Measurements from ENCODE around the gene PIGK.
"Not testable (repeated sequence)": the region's sequence is repeated elsewhere in the genome, so short reads cannot be mapped to it uniquely, and the experiment has no call there.

PIGK gene

DNA sequence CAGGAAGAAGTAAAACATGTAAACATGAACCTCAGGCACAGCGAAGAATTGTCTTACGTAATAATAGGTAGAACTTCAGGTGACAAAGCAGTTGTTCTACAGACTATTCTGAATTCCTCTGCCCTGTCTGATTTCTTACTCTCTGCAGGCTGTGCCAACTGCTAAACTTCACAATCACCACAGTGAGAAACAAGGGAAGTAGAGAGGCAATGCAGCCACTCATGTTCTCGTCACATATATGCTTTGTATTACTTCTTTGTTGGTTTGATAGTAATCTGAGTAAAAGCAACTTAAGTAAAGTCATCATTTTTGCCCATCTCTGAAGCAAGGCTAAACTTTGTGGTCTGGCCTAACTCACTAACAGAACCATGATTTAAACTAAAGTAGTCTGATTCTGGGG, 21.9 kb downstream of the PIGK start:
- in situ Hi-C loops (cut with MboI; ENCODE audit: low sequenced_read_pairs) = no loop called here

GRCh38 chr1:77193951-77194350, 25.3 kb downstream of the PIGK start:
- in situ Hi-C loops (cut with MboI; ENCODE audit: low sequenced_read_pairs) = no loop called here

GRCh38 chr1:77188770-77189169, 30.5 kb downstream of the PIGK start:
- in situ Hi-C loops (cut with MboI; ENCODE audit: low sequenced_read_pairs) = no loop called here

DNA sequence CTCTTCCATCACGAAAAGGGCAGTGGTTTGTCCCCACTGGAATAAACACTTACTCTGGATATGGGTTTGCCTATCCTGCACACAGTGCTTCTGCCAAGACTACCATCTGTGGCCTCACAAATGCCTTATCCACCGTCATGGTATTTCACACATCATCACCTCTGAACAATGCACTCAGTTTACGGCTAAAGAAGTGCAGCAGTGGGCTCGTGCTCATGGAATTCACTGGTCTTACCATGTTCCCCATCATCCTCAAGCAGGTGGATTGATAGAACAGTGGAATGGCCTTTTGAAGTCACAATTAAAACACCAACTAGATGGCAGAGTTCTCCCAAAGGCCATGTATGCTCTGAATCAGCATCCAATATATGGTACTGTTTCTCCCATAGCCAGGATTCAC, 32.3 kb downstream of the PIGK start:
- in situ Hi-C loops (cut with MboI; ENCODE audit: low sequenced_read_pairs) = not testable (repeated sequence)

DNA sequence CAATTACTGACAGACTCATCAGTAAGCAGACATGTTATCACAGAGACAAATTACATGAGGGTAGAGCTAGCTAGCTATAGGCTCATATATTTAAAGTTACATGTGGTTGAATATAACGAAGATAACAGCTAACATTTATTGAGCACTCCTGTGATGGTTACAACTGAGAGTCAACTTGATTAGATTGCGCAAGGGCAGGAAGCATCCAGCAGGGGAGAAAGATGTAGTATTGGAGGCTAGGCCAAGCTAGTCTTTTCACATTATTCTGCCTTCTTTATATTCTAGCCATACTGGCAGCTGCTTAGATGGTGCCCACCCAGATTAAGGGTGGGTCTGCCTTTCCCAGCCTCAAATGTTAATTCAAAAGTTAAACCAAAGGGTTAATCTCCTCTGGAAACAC, 37.1 kb downstream of the PIGK start:
- in situ Hi-C loops (cut with MboI; ENCODE audit: low sequenced_read_pairs) = no loop called here

DNA sequence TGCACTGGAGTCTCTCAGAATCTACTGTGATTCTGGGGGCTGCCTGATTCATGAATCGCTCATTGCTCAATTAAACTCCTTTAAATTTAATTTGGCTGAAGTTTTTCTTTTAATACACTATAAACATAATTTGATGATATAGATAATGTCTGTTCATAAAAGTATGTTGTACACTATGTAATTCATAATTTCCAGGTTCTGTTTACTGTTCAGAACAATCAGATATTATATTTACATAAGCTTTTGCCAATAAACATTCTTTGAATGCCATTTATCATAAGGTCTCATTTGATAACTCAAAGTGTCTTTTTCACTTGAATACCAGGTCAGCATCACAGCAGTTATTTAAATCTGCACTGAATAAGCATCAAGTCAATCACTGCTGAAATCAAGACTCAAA, 39.6 kb downstream of the PIGK start:
- in situ Hi-C loops (cut with MboI; ENCODE audit: low sequenced_read_pairs) = no loop called here

DNA sequence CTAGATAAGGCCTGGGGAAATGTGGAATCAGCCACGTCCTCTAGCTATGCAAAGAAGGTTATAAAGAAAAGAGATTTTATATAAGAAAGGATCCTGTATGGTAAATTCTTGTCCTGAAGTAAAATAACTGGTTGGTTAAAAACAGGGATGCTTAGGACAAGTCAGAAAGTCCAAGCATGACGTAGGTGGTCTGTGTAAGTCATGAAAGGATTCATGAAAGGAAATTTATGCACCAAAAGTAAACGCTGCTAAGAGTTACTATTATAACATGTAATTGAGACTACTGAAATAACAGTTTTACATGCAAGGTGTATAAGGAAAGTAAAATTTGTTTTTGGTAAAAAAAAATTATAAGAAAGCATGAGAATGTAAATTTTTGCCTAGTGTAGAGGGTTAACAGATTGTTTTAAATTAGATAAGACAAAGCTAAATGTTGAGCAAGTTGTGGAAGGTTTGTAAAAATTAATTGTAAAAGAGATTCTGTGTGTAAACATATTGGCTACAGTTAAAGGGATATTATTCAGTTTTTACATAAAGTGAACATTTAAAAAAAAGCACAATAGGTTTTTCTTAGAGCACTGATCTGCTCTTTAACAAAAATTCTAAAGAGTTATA, 43.9 kb downstream of the PIGK start:
- in situ Hi-C loops (cut with MboI; ENCODE audit: low sequenced_read_pairs) = no loop called here

DNA sequence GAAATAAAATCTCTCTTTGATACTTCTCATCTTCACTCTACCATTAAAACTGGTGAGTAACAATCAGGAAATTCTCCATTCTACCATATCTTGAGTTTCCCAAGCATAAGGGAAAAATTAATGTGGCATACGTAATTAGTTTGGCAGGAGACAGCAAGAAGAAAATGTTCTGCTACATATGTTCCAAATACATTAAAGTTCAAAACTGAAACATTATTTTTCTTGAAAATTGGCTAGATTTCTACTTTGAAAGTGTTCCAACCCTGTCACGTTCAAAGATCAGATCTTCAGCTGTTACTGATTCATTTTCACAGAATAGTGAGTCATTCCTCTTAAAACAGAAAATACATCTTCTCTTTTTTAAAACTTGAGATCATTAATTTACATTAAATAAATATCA, 48.5 kb downstream of the PIGK start:
- in situ Hi-C loops (cut with MboI; ENCODE audit: low sequenced_read_pairs) = no loop called here

DNA sequence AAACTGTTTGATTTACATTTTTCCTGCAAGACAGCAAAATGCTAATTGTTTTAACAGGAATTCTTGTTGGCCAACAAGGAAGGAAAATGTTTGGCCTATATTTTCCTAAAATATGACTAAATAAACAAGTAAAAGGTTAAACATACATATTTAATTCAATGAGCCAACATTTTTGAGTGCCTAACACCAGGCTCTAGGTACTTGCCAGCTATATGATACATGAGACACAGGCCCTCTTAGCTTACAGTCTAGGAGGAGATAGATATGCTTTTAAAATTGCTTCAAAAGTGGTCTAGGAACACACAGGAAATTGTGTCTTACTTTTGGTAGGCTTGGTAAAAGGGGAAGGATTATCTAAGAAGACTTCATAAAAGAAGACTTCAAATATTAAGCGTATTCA, 50.9 kb downstream of the PIGK start:
- in situ Hi-C loops (cut with MboI; ENCODE audit: low sequenced_read_pairs) = no loop called here

DNA sequence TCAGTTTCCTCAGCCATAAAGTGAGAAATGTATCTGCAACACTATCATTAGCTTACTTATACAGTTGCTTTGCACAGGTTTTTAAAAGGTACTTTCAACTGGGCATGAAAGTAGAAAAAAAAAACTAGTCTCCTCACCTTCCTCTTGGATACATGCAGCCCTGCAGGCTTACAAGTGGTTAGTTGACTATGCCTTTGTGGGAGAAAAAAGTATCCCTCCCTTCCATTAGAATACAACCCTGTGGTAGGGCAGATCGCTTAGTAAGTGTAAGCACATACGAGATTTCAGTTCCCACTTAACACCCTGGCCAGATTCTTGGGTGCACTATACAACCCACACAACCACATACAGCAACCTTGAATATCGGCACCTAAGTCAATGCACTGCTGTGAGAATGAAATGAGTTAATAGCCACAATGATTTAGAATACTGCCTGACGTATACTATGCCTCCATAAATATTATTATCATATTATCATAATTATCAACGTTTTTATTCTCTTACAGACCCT, 54.7 kb downstream of the PIGK start:
- in situ Hi-C loops (cut with MboI; ENCODE audit: low sequenced_read_pairs) = no loop called here

- in situ Hi-C loops (cut with MboI; ENCODE audit: low sequenced_read_pairs) = not testable (repeated sequence)
Measured at GRCh38 chr1:77159706-77160105, 59.5 kb downstream of the PIGK start.

DNA sequence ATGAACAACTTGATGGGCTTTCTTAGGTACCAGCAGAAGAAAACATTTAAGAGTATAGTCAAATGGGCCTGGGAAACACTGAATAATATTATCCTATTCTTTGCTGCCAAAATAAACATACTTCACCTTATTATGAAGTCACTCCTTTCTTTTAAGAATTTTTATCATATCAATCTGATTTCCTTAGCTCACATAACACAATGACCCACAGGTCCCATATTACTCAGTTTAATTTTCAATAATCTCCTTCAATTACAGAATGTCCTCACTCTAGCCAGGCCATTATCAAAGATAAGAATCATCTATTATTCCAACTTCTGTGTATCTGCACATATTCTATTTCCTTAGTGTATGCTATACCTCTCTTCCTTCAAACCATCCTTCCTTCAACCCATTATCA, 63.0 kb downstream of the PIGK start:
- in situ Hi-C loops (cut with MboI; ENCODE audit: low sequenced_read_pairs) = no loop called here

DNA sequence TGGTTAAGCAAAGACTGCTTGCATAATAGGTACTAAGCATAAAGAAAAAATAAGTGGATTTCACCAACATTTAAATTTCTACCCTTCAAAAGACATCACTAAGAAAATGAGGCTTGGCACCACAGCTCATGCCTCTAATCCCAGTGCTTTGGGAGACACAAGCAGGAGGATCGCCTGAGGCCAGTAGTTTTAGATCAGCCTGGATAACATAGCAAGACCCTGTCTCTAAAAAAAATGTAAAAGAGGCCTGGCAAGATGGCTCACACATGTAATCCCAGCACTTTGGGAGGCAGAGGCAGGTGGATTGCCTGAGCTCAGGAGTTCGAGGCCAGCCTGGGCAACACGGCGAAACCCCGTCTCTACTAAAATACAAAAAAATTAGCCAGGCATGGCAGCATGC, 73.0 kb downstream of the PIGK start:
- in situ Hi-C loops (cut with MboI; ENCODE audit: low sequenced_read_pairs) = no loop called here

DNA sequence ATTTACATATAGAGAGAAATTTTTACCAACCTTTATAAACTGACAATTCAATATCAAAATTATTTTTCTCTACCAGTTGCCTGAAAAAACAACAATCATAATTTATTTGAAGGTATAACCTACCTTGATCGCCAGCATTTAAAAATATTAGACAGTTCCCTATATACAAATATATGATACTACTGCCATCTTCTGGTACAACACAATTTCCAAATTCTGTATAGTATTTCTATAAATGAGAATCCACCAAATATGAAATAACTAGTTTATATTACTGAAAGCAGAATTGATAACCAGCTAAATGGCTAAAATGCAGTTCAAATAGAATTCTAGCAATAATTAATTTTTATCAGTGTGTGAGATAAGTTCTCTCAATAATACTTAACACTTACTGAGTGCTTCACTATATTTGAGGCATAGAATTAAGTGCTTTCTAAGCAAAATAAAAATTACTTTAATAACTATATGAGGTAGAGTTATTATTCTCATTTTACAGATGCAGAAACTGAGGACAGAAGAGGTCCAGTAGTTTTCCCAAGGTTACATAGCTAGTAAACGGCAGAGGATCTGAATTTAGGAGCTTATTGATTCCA, 75.6 kb downstream of the PIGK start:
- in situ Hi-C loops (cut with MboI; ENCODE audit: low sequenced_read_pairs) = no loop called here

- in situ Hi-C loops (cut with MboI; ENCODE audit: low sequenced_read_pairs) = no loop called here
Measured at GRCh38 chr1:77139389-77139788, 79.8 kb downstream of the PIGK start.

DNA sequence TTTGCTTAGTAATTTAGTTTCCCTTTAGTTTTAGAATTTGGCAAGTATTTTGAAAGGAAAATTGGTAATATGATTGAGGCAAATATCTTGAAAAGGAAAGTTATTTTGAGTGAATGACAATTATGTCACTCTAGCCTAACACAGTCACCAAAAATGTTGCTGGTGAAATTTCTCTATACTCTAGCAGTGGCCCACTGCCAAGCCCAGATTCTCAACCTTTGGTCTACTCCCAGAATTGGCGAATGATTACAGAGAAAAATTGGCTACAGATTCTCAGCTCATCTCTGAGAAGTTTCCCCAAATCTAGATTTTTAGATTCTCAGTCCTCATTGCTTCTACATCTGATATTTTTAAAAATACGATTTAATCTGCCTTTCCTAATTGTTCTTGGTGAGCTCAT, 84.9 kb downstream of the PIGK start:
- in situ Hi-C loops (cut with MboI; ENCODE audit: low sequenced_read_pairs) = no loop called here

GRCh38 chr1:77133731-77134358, 85.4 kb downstream of the PIGK start:
- in situ Hi-C loops (cut with MboI; ENCODE audit: low sequenced_read_pairs) = no loop called here

DNA sequence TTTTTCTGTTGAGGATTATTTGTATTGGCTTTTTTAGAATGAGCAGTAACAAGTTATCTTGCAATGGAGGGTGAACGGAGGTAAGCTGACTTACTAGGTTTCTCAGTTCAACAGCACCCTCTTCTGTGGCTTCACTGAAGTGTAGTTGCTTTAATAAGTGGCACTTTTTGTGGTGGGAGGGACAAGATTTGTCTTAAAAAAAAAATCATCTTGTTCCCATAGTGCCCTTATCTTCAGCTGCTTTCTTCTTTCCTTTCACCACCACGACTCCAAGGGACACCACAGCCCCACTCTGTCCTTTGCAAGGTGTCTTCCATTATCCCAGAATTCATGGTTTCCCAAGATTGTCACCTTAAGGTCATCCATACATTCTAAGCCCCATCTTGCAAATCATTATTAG, 92.9 kb downstream of the PIGK start:
- in situ Hi-C loops (cut with MboI; ENCODE audit: low sequenced_read_pairs) = no loop called here

DNA sequence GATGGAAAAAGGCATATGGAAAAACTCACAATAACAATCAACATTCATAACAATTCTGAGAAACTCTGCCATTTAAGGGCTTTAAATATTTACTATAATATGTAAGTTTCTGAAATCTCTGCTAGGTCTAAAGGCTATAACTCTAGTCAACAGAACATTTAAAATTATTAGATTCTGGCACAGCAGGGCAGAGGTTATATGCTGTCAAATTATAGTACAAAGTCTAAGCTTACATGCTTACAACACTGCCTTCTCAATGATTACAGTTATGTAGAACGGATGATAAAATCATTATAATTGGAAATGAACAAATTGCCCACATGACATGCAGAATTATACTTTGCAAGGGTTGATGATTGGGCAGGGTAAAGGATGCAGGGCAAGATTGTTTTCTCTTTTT, 97.7 kb downstream of the PIGK start:
- in situ Hi-C loops (cut with MboI; ENCODE audit: low sequenced_read_pairs) = no loop called here

DNA sequence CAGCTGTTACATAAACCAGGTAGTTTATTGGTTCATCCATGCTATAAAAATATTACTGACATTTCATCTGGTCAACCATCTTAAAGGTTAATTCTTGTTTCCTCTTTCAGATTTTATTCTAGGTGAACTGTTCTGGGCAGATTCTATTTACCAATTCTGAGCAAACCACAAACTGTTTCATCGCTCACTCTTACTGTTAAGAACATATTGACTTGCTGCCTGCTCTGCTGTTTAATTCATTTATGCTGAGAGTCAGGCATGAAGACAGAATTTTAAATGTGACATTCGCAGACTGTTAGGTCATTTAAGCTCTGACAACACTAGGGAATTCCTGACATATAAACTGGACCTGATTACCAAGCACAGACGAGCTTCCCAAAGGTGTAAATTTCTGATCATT, 98.3 kb downstream of the PIGK start:
- in situ Hi-C loops (cut with MboI; ENCODE audit: low sequenced_read_pairs) = no loop called here

DNA sequence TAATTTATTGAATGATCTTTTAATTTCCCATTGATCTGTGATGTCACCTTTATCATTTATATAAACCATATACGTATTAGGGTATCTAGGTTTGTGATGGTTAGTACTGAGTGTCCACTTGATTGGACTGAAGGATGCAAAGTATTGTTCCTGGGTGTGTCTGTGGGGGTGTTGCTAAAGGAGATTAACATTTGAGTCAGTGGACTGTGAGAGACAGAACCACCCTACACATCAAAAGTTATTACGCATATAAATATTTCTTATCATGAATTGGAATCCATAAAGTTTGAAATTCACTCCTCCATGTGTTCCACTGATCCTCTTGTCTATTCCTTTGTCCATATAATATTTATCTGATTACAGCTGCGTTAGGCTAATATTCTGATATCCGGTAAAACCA, 100.5 kb downstream of the PIGK start:
- in situ Hi-C loops (cut with MboI; ENCODE audit: low sequenced_read_pairs) = no loop called here

- in situ Hi-C loops (cut with MboI; ENCODE audit: low sequenced_read_pairs) = no loop called here
Measured at GRCh38 chr1:77104672-77105071, 114.6 kb downstream of the PIGK start.

DNA sequence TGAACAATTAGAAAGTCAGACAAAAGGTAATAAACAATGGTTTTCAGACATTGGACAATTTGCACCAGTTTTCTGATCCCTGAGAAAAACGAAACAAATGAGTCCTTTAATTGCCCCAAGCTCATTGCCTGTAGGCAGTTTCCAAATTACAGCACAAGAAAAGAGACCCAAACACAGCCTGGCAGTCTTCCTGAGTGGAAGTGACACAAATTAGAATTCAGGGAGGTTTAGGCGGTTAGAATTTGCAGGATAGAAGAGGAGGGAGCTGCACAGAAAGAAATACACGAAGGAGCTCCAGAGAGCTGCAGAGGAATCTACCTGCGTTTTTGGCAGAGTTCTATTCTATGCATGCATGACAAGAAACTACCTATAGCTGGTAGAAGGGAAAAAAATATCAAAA, 115.7 kb downstream of the PIGK start:
- in situ Hi-C loops (cut with MboI; ENCODE audit: low sequenced_read_pairs) = no loop called here
